ENCODE measurements around the gene CLCA1.

The CLCA1 gene

GRCh38 chr1:86455073-86455472 is 13.7 kb upstream of the CLCA1 start:
- Histone ChIP-seq H3K9ac (no peak overlapping the region), H3K27ac (no peak overlapping the region), H3K4me1 (no peaks in the 10 kb centered on the region), H3K36me3 (ENCODE audit: control insufficient read depth, insufficient read depth, low read length) (no peaks in the 10 kb centered on the region), H3K27me3 (ENCODE audit: control insufficient read depth, insufficient read depth, low read length) (no peaks in the 10 kb centered on the region), H3K79me2 (no peaks in the 10 kb centered on the region), H3K4me3 (ENCODE audit: low read depth, low read length) (no peak overlapping the region), H2AFZ (no peak overlapping the region), H3K4me2 (ENCODE audit: low read length) (no peak overlapping the region), H3K9me3 (ENCODE audit: control insufficient read depth, low read length) (no peaks in the 10 kb centered on the region)
- no peak for TF ChIP-seq CTCF (IDR thresholded peaks at IDR 0.05)

GRCh38 chr1:86460998-86461397 is 7.7 kb upstream of the CLCA1 start:
- H3K4me2 ChIP-seq (ENCODE audit: low read length): no peak overlapping the region
- H3K4me1 ChIP-seq: no peaks in the 10 kb centered on the region
- no peaks in the 10 kb centered on the region for H3K9me3 ChIP-seq (ENCODE audit: control insufficient read depth, low read length)
- H3K27me3 ChIP-seq (ENCODE audit: control insufficient read depth, insufficient read depth, low read length): no peaks in the 10 kb centered on the region
- H3K36me3 ChIP-seq (ENCODE audit: control insufficient read depth, insufficient read depth, low read length): no peaks in the 10 kb centered on the region
- no peak overlapping the region for H3K27ac ChIP-seq
- no peak overlapping the region for H3K4me3 ChIP-seq (ENCODE audit: low read depth, low read length)
- no peak for TF ChIP-seq CTCF (IDR thresholded peaks at IDR 0.05)
- no peak overlapping the region for H3K9ac ChIP-seq
- H2AFZ ChIP-seq: no peak overlapping the region
- H3K79me2 ChIP-seq: no peaks in the 10 kb centered on the region

- H3K79me2 ChIP-seq: no peaks in the 10 kb centered on the region
- H3K9me3 ChIP-seq (ENCODE audit: control insufficient read depth, low read length): no peaks in the 10 kb centered on the region
- no peak overlapping the region for H3K27ac ChIP-seq
- H3K27me3 ChIP-seq (ENCODE audit: control insufficient read depth, insufficient read depth, low read length): no peaks in the 10 kb centered on the region
- H3K4me2 ChIP-seq (ENCODE audit: low read length): no peak overlapping the region
- no peak overlapping the region for H2AFZ ChIP-seq
- H3K9ac ChIP-seq: no peak overlapping the region
- H3K36me3 ChIP-seq (ENCODE audit: control insufficient read depth, insufficient read depth, low read length): no peaks in the 10 kb centered on the region
- no peak overlapping the region for H3K4me3 ChIP-seq (ENCODE audit: low read depth, low read length)
- no peaks in the 10 kb centered on the region for H3K4me1 ChIP-seq
- no peak for TF ChIP-seq CTCF (IDR thresholded peaks at IDR 0.05)
These were observed 7.2 kb upstream of the CLCA1 start for GRCh38 chr1:86461482-86461881.

- no peaks in the 10 kb centered on the region for H3K4me1 ChIP-seq
- no peaks in the 10 kb centered on the region for H3K9me3 ChIP-seq (ENCODE audit: control insufficient read depth, low read length)
- no peaks in the 10 kb centered on the region for H3K27me3 ChIP-seq (ENCODE audit: control insufficient read depth, insufficient read depth, low read length)
- H2AFZ ChIP-seq: no peak overlapping the region
- H3K9ac ChIP-seq: no peak overlapping the region
- H3K4me3 ChIP-seq (ENCODE audit: low read depth, low read length): no peak overlapping the region
- no peaks in the 10 kb centered on the region for H3K79me2 ChIP-seq
- no peak overlapping the region for H3K27ac ChIP-seq
- no peaks in the 10 kb centered on the region for H3K36me3 ChIP-seq (ENCODE audit: control insufficient read depth, insufficient read depth, low read length)
- TF ChIP-seq CTCF (IDR thresholded peaks at IDR 0.05): no peak
- H3K4me2 ChIP-seq (ENCODE audit: low read length): no peak overlapping the region
These were observed 3.9 kb upstream of the CLCA1 start for GRCh38 chr1:86464819-86465218.

- H3K4me1 ChIP-seq: no peaks in the 10 kb centered on the region
- no peak for TF ChIP-seq CTCF (IDR thresholded peaks at IDR 0.05)
- H3K9ac ChIP-seq: no peak overlapping the region
- H2AFZ ChIP-seq: no peak overlapping the region
- no peak overlapping the region for H3K27ac ChIP-seq
- no peaks in the 10 kb centered on the region for H3K36me3 ChIP-seq (ENCODE audit: control insufficient read depth, insufficient read depth, low read length)
- no peaks in the 10 kb centered on the region for H3K79me2 ChIP-seq
- H3K4me3 ChIP-seq (ENCODE audit: low read depth, low read length): no peak overlapping the region
- no peak overlapping the region for H3K4me2 ChIP-seq (ENCODE audit: low read length)
- H3K9me3 ChIP-seq (ENCODE audit: control insufficient read depth, low read length): no peaks in the 10 kb centered on the region
- no peaks in the 10 kb centered on the region for H3K27me3 ChIP-seq (ENCODE audit: control insufficient read depth, insufficient read depth, low read length)
These were observed 2.5 kb upstream of the CLCA1 start for GRCh38 chr1:86466109-86466844.
